OCI-LY1 (cell line): ENCODE results near the gene ACAT2.
A peak's percentile ranks its signal among the peaks of the same experiment; 100 is the strongest.
"Not testable (repeated sequence)": the region's sequence is repeated elsewhere in the genome, so short reads cannot be mapped to it uniquely, and the experiment has no call there.

Experiments used
- H2AFZ ChIP-seq: fragments of 200-600 bp; sonication (generic), shearing (Covaris generic); 2 replicates; pipeline ENCODE4 v1.6.0; 2014; ENCODE audit warnings: antibody characterized with exemption, mild to moderate bottlenecking, low read length
- H3F3A ChIP-seq: fragments of 200-600 bp; sonication (generic), shearing (Covaris generic); 2 replicates; pipeline ENCODE4 v1.6.0; 2014; ENCODE audit warnings: mild to moderate bottlenecking, antibody characterized with exemption, low read length, moderate library complexity; ENCODE audit not compliant: insufficient read depth
- H3K27ac ChIP-seq: fragments of 200-600 bp; sonication (generic); 2 replicates; pipeline ENCODE4 v1.5.1; 2014; ENCODE audit warnings: low read length, mixed run types, mild to moderate bottlenecking, low read depth; ENCODE audit not compliant: poor library complexity, severe bottlenecking
- H3K27me3 ChIP-seq: fragments of 200-600 bp; sonication (generic); 2 replicates; pipeline ENCODE4 v1.6.0; 2014; ENCODE audit warnings: antibody characterized with exemption, mild to moderate bottlenecking, low read length, moderate library complexity; ENCODE audit not compliant: insufficient read depth
- H3K36me3 ChIP-seq: fragments of 200-600 bp; sonication (generic); 2 replicates; pipeline ENCODE4 v1.6.1; 2014; ENCODE audit warnings: mild to moderate bottlenecking, antibody characterized with exemption, low read length, moderate library complexity, mixed read lengths; ENCODE audit not compliant: insufficient read depth
- H3K4me1 ChIP-seq: fragments of 200-600 bp; sonication (generic); 2 replicates; pipeline ENCODE4 v1.5.1; 2014; ENCODE audit warnings: mild to moderate bottlenecking, low read length, moderate library complexity; ENCODE audit not compliant: insufficient read depth, severe bottlenecking
- H3K4me2 ChIP-seq: fragments of 200-600 bp; sonication (generic), shearing (Covaris generic); 2 replicates; pipeline ENCODE4 v1.6.1; 2014; ENCODE audit warnings: low read length
- H3K4me3 ChIP-seq: fragments of 200-600 bp; sonication (generic); 2 replicates; pipeline ENCODE4 v1.5.1; 2014; ENCODE audit warnings: low read length, low read depth, mild to moderate bottlenecking, mixed read lengths; ENCODE audit not compliant: poor library complexity, severe bottlenecking
- H3K79me2 ChIP-seq: fragments of 200-600 bp; shearing (Covaris generic); 2 replicates; pipeline ENCODE4 v1.6.1; 2016; ENCODE audit warnings: mixed run types, low read length, mixed read lengths; ENCODE audit not compliant: insufficient read depth
- H3K9ac ChIP-seq: fragments of 200-600 bp; sonication (generic), shearing (Covaris generic); 2 replicates; pipeline ENCODE4 v1.6.1; 2014; ENCODE audit warnings: mild to moderate bottlenecking, low read length, mixed read lengths
- H3K9me2 ChIP-seq: fragments of 200-600 bp; sonication (generic), shearing (Covaris generic); 2 replicates; pipeline ENCODE4 v1.6.1; 2014; ENCODE audit warnings: low read depth, mild to moderate bottlenecking, low read length, mixed read lengths
- H3K9me3 ChIP-seq: fragments of 200-600 bp; shearing (Covaris generic); 2 replicates; pipeline ENCODE4 v1.6.1; 2014; ENCODE audit warnings: low read length, mixed read lengths
- H4K20me1 ChIP-seq: fragments of 200-600 bp; sonication (generic), shearing (Covaris generic); 2 replicates; pipeline ENCODE4 v1.6.0; 2016; ENCODE audit warnings: mild to moderate bottlenecking, low read length; ENCODE audit not compliant: insufficient read depth
- CTCF ChIP-seq: fragments of 200-600 bp; sonication (generic), shearing (Covaris generic); IDR thresholded peaks from 2 replicates; pipeline ENCODE4 v1.5.1; 2017; ENCODE audit warnings: mild to moderate bottlenecking, antibody characterized with exemption, low read length, moderate library complexity, mixed read lengths
- EZH2 ChIP-seq: fragments of 200-600 bp; sonication (generic), shearing (Covaris generic); IDR thresholded peaks from 2 replicates; pipeline ENCODE4 v1.8.0; 2017; ENCODE audit warnings: borderline replicate concordance, mixed run types, mild to moderate bottlenecking, antibody characterized with exemption, low read length, moderate library complexity, mixed read lengths

ACAT2 gene

GRCh38 chr6:159790149-159790955 lies 28.5 kb downstream of the ACAT2 start, which contains the start of gene MRPL18:
Gene MRPL18, plus strand, starts transcription at chr6:159790467. Its CDS starts 121 bp downstream, at chr6:159790588.
- peak within 1 kb of the TSS; percentile 89 for H3K4me2 ChIP-seq
- H3K9me3 ChIP-seq, result no peaks in the 10 kb centered on the region
- TF ChIP-seq EZH2 (no peak), CTCF (no peak)
- no peaks in the 10 kb centered on the region for H3F3A ChIP-seq
- no peak within 1 kb of the TSS for H2AFZ ChIP-seq
- peaks cover 59% of the 10 kb centered on the region for H3K79me2 ChIP-seq
- H3K27ac ChIP-seq, result peak within 1 kb of the TSS; percentile 77
- H3K4me1 ChIP-seq, result peaks cover 29% of the 10 kb centered on the region
- H3K4me3 ChIP-seq, result peak within 1 kb of the TSS; percentile 73
- H4K20me1 ChIP-seq, result no peaks in the 10 kb centered on the region
- no peaks in the 10 kb centered on the region for H3K27me3 ChIP-seq
- peak within 1 kb of the TSS; percentile 85 for H3K9ac ChIP-seq
- peaks cover 61% of the 10 kb centered on the region for H3K36me3 ChIP-seq
- H3K9me2 ChIP-seq, result no peaks in the 10 kb centered on the region

- Histone ChIP-seq H3K4me1 (peaks cover 29% of the 10 kb centered on the region), H4K20me1 (no peaks in the 10 kb centered on the region), H3K27ac (peak overlapping the region; percentile 77), H3F3A (no peaks in the 10 kb centered on the region), H3K79me2 (peaks cover 54% of the 10 kb centered on the region), H3K4me2 (peak overlapping the region; percentile 89), H3K9ac (peak overlapping the region; percentile 85), H2AFZ (no peak overlapping the region), H3K9me3 (no peaks in the 10 kb centered on the region), H3K9me2 (no peaks in the 10 kb centered on the region), H3K4me3 (peak overlapping the region; percentile 73), H3K27me3 (no peaks in the 10 kb centered on the region), H3K36me3 (peaks cover 54% of the 10 kb centered on the region)
- TF ChIP-seq EZH2, result no peak
- TF ChIP-seq CTCF, result no peak
Observed at GRCh38 chr6:159790956-159791598, 29.2 kb downstream of the ACAT2 start.

GRCh38 chr6:159794976-159795375 lies 33.1 kb downstream of the ACAT2 start:
- H4K20me1 ChIP-seq, H2AFZ ChIP-seq, H3K9me2 ChIP-seq, H3K27me3 ChIP-seq, H3K27ac ChIP-seq, H3F3A ChIP-seq, H3K9me3 ChIP-seq, H3K9ac ChIP-seq, H3K4me3 ChIP-seq, H3K4me2 ChIP-seq: not testable (repeated sequence)
- Histone ChIP-seq H3K79me2 (peaks cover 22% of the 10 kb centered on the region), H3K4me1 (peaks cover 17% of the 10 kb centered on the region), H3K36me3 (peaks cover 62% of the 10 kb centered on the region)
